ENCODE measurements around the gene RAP1GAP2.

RAP1GAP2 gene

DNA sequence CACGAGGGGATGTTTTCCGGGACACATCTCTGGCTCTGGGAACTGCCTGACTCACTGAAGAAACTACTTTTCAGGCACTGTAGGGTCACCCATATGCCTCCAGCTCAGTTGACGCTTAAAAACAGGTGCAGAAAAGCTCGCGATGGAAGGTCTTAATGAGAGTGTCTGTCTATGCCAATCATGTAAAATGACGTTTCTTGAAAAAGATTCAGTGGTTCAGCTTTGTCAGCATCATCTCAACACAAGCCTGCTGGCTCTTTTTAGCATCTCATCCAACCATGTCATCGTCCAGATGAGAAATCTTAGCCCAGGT is 239.7 kb downstream of the RAP1GAP2 start:
- no peak for TF ChIP-seq CTCF (conservative IDR thresholded peaks at IDR 0.05)
- H3K27ac ChIP-seq: no peak overlapping the region

DNA sequence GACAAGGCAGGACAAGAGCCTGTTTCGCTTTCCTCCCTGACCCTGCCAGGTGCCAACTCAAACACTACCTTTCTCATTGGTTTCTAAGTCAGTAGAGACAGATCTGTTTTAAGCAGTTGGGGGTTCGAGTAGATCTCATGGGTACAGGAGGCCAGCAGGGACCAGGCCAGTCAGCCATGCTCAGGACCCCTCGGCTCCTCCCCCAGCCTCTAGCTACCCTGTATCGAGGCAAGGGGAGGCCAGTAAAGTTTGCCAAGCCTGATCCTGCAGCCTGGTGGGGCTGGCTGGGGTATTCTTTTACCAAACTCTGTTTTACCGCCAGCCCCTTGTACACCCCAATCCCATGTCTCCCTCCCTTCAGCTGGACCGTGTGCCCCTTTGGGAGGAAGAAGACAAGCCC is 240.6 kb downstream of the RAP1GAP2 start:
- TF ChIP-seq CTCF (conservative IDR thresholded peaks at IDR 0.05): no peak
- H3K27ac ChIP-seq: no peak overlapping the region

DNA sequence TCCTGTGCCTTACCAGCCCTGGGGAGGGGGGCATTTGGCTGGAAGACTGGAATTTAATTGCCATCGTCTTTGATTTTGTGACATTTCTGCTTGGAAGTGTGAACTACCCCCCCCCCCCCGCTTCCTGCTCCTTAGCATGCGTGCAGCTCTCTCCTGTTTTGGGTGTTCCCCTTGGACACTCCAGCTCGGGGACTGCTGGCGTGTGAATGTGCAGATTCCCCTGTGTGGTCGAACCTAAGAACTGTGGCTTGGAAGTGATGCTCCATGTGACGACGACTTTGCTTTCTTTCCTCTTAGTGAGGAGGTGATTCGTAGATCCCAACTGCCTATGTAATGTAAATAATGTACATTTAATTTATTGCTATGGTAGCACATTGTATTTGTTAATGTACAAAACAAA is 241.0 kb downstream of the RAP1GAP2 start:
- no peak for TF ChIP-seq CTCF (conservative IDR thresholded peaks at IDR 0.05)
- no peak overlapping the region for H3K27ac ChIP-seq

GRCh38 chr17:3038941-3039340 is 242.7 kb downstream of the RAP1GAP2 start:
- TF ChIP-seq CTCF (conservative IDR thresholded peaks at IDR 0.05): 0 out of 2 replicates have a peak, but pooled peaks have one; percentile 12
- no peak overlapping the region for H3K27ac ChIP-seq

- no peak overlapping the region for H3K27ac ChIP-seq
- TF ChIP-seq CTCF (conservative IDR thresholded peaks at IDR 0.05): no peak
These were observed 243.5 kb downstream of the RAP1GAP2 start for GRCh38 chr17:3039736-3040135.

DNA sequence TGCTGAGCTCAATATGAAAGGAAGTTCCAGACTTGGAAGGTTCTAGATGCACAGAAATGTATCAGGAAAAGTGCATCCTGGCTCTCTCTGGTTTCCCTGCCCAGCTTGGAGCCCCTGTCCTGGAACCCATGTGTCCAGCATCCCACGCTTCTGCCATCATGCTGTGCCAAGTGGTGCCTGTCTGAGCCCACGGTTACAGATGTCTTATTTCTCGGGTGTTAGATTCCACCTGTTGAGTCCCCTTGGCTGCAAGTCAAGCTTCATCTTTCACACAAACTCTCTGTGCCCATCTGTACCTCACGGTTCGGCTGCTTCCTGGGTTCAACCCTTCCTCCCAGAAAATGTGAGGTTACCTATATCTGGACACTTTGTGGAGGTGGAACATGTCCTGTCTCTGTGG is 244.6 kb downstream of the RAP1GAP2 start:
- H3K27ac ChIP-seq: no peak overlapping the region
- no peak for TF ChIP-seq CTCF (conservative IDR thresholded peaks at IDR 0.05)

- H3K27ac ChIP-seq: no peak overlapping the region
- TF ChIP-seq CTCF (conservative IDR thresholded peaks at IDR 0.05): peak; percentile 65
These were observed 247.6 kb downstream of the RAP1GAP2 start for GRCh38 chr17:3043737-3044365.

Data from VCaP (cell line).